ENCODE results near the gene SV2A.
"Not testable (repeated sequence)": the region's sequence is repeated elsewhere in the genome, so short reads cannot be mapped to it uniquely, and the experiment has no call there.

DNA sequence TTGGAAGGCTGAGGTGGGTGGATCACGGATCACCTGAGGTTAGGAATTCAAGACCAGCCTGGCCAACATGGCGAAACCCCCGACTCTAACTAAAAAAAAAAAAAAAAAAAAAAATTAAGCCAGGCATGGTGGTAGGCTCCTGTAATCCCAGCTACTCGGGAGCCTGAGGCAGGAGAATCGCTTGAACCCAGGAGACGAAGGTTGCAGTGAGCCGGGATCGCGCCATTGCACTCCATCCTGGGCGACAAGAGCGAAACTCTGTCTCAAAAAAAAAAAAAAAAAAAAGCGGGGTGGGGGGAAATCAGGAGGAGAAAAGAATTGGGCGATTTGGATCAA lies 21.0 kb upstream of the SV2A start:
- TF ChIP-seq CTCF, POLR2A, POLR2AphosphoS5 (IDR thresholded peaks at IDR 0.05): not testable (repeated sequence)
